Body of pancreas (tissue), 4 donors: Measurements from ENCODE around the gene PHLDB3.

Experiments used
- POLR2A ChIP-seq, 3 donors: fragments of 450-650 bp; IDR thresholded peaks; one replicate each; pipeline ENCODE4 v1.6.1; 2016; ENCODE audit warnings: antibody characterized with exemption in 3 of 3, mild to moderate bottlenecking in 2 of 3
- TF ChIP-seq, protein P1 (sequence below), 7 experiments: fragments of 450-650 bp in 4 of 7; fragments of 200-600 bp in 3 of 7; sonication (generic) in 3 of 7; IDR thresholded peaks; one replicate each; pipeline ENCODE4 v1.5.1; 2016 to 2019; ENCODE audit warnings: antibody characterized with exemption in 7 of 7

DNA sequence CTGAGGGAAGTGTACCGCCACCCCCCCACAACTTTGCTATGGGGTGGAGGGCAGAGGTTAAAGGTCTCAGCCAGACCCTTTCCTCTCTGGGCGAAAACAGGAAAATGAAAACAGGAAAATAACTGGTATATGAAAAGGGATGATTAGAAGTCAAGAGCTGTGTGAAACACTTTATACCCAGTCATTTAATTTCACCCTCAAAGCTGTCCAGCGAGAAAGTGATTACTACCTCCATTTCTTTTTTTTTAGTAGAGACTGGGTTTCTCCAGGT lies 575 bp upstream of the PHLDB3 start:
- TF ChIP-seq, protein P1, sequence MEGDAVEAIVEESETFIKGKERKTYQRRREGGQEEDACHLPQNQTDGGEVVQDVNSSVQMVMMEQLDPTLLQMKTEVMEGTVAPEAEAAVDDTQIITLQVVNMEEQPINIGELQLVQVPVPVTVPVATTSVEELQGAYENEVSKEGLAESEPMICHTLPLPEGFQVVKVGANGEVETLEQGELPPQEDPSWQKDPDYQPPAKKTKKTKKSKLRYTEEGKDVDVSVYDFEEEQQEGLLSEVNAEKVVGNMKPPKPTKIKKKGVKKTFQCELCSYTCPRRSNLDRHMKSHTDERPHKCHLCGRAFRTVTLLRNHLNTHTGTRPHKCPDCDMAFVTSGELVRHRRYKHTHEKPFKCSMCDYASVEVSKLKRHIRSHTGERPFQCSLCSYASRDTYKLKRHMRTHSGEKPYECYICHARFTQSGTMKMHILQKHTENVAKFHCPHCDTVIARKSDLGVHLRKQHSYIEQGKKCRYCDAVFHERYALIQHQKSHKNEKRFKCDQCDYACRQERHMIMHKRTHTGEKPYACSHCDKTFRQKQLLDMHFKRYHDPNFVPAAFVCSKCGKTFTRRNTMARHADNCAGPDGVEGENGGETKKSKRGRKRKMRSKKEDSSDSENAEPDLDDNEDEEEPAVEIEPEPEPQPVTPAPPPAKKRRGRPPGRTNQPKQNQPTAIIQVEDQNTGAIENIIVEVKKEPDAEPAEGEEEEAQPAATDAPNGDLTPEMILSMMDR (IDR thresholded peaks at IDR 0.05): no peak
- no peak for TF ChIP-seq POLR2A (IDR thresholded peaks at IDR 0.05)
